ENCODE measurements around the gene STAP2.

The STAP2 gene

GRCh38 chr19:4371247-4372164, 32.9 kb upstream of the STAP2 start:
- DNase-seq (ENCODE audit: extremely low spot score, insufficient read length, low read depth) (no peak), FAIRE-seq (no peak)

GRCh38 chr19:4370418-4371041, 31.9 kb upstream of the STAP2 start:
- no peak for FAIRE-seq
- DNase-seq (ENCODE audit: extremely low spot score, insufficient read length, low read depth) = no peak

GRCh38 chr19:4369888-4370260, 31.2 kb upstream of the STAP2 start:
- DNase-seq (ENCODE audit: extremely low spot score, insufficient read length, low read depth) = no peak
- FAIRE-seq = no peak

- peak; percentile 99 for FAIRE-seq
Measured at GRCh38 chr19:4369109-4369887, 30.7 kb upstream of the STAP2 start.

GRCh38 chr19:4368128-4368820, 29.6 kb upstream of the STAP2 start:
- FAIRE-seq (peak; percentile 59), DNase-seq (ENCODE audit: extremely low spot score, insufficient read length, low read depth) (no peak)

More at GRCh38 chr19:4369109-4369887, 30.7 kb upstream of the STAP2 start:
- no peak for DNase-seq (ENCODE audit: extremely low spot score, insufficient read length, low read depth)

GRCh38 chr19:4367781-4368127, 29.1 kb upstream of the STAP2 start:
- DNase-seq (ENCODE audit: extremely low spot score, insufficient read length, low read depth) = no peak
- FAIRE-seq = peak; percentile 12

- no peak for FAIRE-seq
- no peak for DNase-seq (ENCODE audit: extremely low spot score, insufficient read length, low read depth)
Measured at GRCh38 chr19:4367336-4367723, 28.7 kb upstream of the STAP2 start.

- FAIRE-seq = no peak
- DNase-seq (ENCODE audit: extremely low spot score, insufficient read length, low read depth) = no peak
Measured at GRCh38 chr19:4366666-4367335, 28.2 kb upstream of the STAP2 start.

- no peak for FAIRE-seq
- DNase-seq (ENCODE audit: extremely low spot score, insufficient read length, low read depth) = no peak
Measured at GRCh38 chr19:4365791-4366665, 27.4 kb upstream of the STAP2 start.

GRCh38 chr19:4365341-4365740, 26.7 kb upstream of the STAP2 start:
- DNase-seq (ENCODE audit: extremely low spot score, insufficient read length, low read depth) (no peak), FAIRE-seq (no peak)

- no peak for FAIRE-seq
- no peak for DNase-seq (ENCODE audit: extremely low spot score, insufficient read length, low read depth)
Measured at GRCh38 chr19:4363571-4364304, 25.1 kb upstream of the STAP2 start.

- FAIRE-seq = no peak
- no peak for DNase-seq (ENCODE audit: extremely low spot score, insufficient read length, low read depth)
Measured at GRCh38 chr19:4362831-4363545, 24.4 kb upstream of the STAP2 start.

GRCh38 chr19:4362101-4362828, 23.6 kb upstream of the STAP2 start:
- no peak for FAIRE-seq
- DNase-seq (ENCODE audit: extremely low spot score, insufficient read length, low read depth) = no peak

- DNase-seq (ENCODE audit: extremely low spot score, insufficient read length, low read depth) = no peak
- no peak for FAIRE-seq
Measured at GRCh38 chr19:4361152-4362046, 22.8 kb upstream of the STAP2 start.

GRCh38 chr19:4360641-4361151, 22.1 kb upstream of the STAP2 start:
- FAIRE-seq (no peak), DNase-seq (ENCODE audit: extremely low spot score, insufficient read length, low read depth) (no peak)

GRCh38 chr19:4360081-4360569, 21.5 kb upstream of the STAP2 start:
- no peak for FAIRE-seq
- DNase-seq (ENCODE audit: extremely low spot score, insufficient read length, low read depth) = no peak
